Tibial nerve (tissue), 4 donors: ENCODE results near the gene STUM. TPM values are rescaled to one million over a fixed set of nuclear protein-coding genes. Genes with fewer than 3 reads are reported as not detected.

Source experiments
- DNase-seq, 2 donors: peaks; one replicate each; pipeline ENCODE4 v3.0.0-alpha.2; 2019; ENCODE audit warnings: low spot score in 2 of 2
- H3K27ac ChIP-seq, 4 donors: fragments of 200-600 bp; sonication (generic) in 3 of 4; one replicate each; pipeline ENCODE4 v1.5.1; 2017 to 2019; ENCODE audit warnings: mild to moderate bottlenecking in 1 of 4
- H3K27me3 ChIP-seq, 2 donors: fragments of 200-600 bp; sonication (generic) in 1 of 2; one replicate each; pipeline versions ENCODE4 v1.5.1 to v1.6.0; 2017 to 2019
- H3K36me3 ChIP-seq, 3 donors: fragments of 200-600 bp; sonication (generic); one replicate each; pipeline ENCODE4 v1.5.1; 2018 to 2019
- H3K4me1 ChIP-seq, 4 donors: fragments of 200-600 bp; sonication (generic) in 3 of 4; one replicate each; pipeline ENCODE4 v1.5.1; 2017 to 2019
- H3K4me3 ChIP-seq, 4 donors: fragments of 200-600 bp; sonication (generic) in 3 of 4; one replicate each; pipeline ENCODE4 v1.5.1; 2017 to 2019; ENCODE audit warnings: mild to moderate bottlenecking in 1 of 4, moderate library complexity in 1 of 4
- H3K9me3 ChIP-seq, 4 donors: fragments of 200-600 bp; sonication (generic) in 3 of 4; one replicate each; pipeline ENCODE4 v1.5.1; 2017 to 2019
- CTCF ChIP-seq, 5 experiments: fragments of 200-600 bp in 3 of 5; fragments of 450-650 bp in 2 of 5; sonication (generic) in 3 of 5; IDR thresholded peaks; one replicate each; pipeline ENCODE4 v1.5.1; 2016 to 2019; ENCODE audit warnings: antibody characterized with exemption in 5 of 5, mild to moderate bottlenecking in 3 of 5, moderate library complexity in 2 of 5
- EP300 ChIP-seq, 2 donors: sonication (generic); formaldehyde crosslinking; IDR thresholded peaks; one replicate each; pipeline ENCODE4 v1.6.1; 2017; ENCODE audit warnings: antibody characterized with exemption in 2 of 2, mild to moderate bottlenecking in 1 of 2
- POLR2A ChIP-seq, 2 donors: fragments of 450-650 bp; IDR thresholded peaks; one replicate each; pipeline ENCODE4 v1.6.1; 2017; ENCODE audit warnings: antibody characterized with exemption in 2 of 2, mild to moderate bottlenecking in 2 of 2, moderate library complexity in 2 of 2
- WGBS, 2 donors: methylation state at CpG; one replicate each; pipeline ENCODE4 v1.1.5; 2018; 5-methylcytosine and 5-hydroxymethylcytosine counted together
- total RNA-seq, 4 donors: library from RNA; depleted of rRNA; stranded (reverse); fragments of >200 nt; gene quantifications; one replicate each; pipeline ENCODE4 v1.1.0, GENCODE V29; 2016

The STUM gene
- total RNA-seq, 4 donors from 2014 or later, result 4.8 to 7.5 (median 6.9) TPM

- peak overlapping the region in 1 of 4 donors; percentile 34 for H3K27ac ChIP-seq
- no peak for DNase-seq
- H3K36me3 ChIP-seq, result no peaks in the 10 kb centered on the region
- H3K9me3 ChIP-seq, result peaks cover 0 to 16% (median 0%) of the 10 kb centered on the region in 4 donors
- H3K4me1 ChIP-seq, result peaks cover 0 to 7% (median 0%) of the 10 kb centered on the region in 4 donors
- no peak overlapping the region for H3K4me3 ChIP-seq
- TF ChIP-seq POLR2A (IDR thresholded peaks at IDR 0.05) (no peak), EP300 (IDR thresholded peaks at IDR 0.05) (no peak), CTCF (IDR thresholded peaks at IDR 0.05) (no peak)
- no peaks in the 10 kb centered on the region for H3K27me3 ChIP-seq
- WGBS, 2 donors, result 70 to 77% methylated on average over 20 to 21 of the region's 21 CpGs
Observed at GRCh38 chr1:226526801-226527595, 21.6 kb upstream of the STUM start.

- DNase-seq, result no peak
- no peak for TF ChIP-seq CTCF (IDR thresholded peaks at IDR 0.05)
- TF ChIP-seq POLR2A (IDR thresholded peaks at IDR 0.05), result no peak
- no peak for TF ChIP-seq EP300 (IDR thresholded peaks at IDR 0.05)
Observed at GRCh38 chr1:226529891-226530290, 18.7 kb upstream of the STUM start.

GRCh38 chr1:226530591-226530990 lies 18.0 kb upstream of the STUM start:
- H3K4me1 ChIP-seq, result no peaks in the 10 kb centered on the region
- no peaks in the 10 kb centered on the region for H3K27me3 ChIP-seq
- H3K27ac ChIP-seq, result no peak overlapping the region
- DNase-seq, result no peak
- TF ChIP-seq EP300 (IDR thresholded peaks at IDR 0.05), result no peak
- TF ChIP-seq POLR2A (IDR thresholded peaks at IDR 0.05), result no peak
- TF ChIP-seq CTCF (IDR thresholded peaks at IDR 0.05), result no peak
- no peaks in the 10 kb centered on the region for H3K36me3 ChIP-seq
- H3K4me3 ChIP-seq, result no peak overlapping the region
- peaks cover 0 to 8% (median 0%) of the 10 kb centered on the region in 4 donors for H3K9me3 ChIP-seq
- 65 to 73% methylated on average over 6 of the region's 6 CpGs for WGBS, 2 donors

More at GRCh38 chr1:226529891-226530290, 18.7 kb upstream of the STUM start:
- H3K4me3 ChIP-seq, result no peak overlapping the region
- H3K27ac ChIP-seq, result no peak overlapping the region
- no peaks in the 10 kb centered on the region for H3K36me3 ChIP-seq
- 92 to 93% methylated on average over 5 of the region's 7 CpGs for WGBS, 2 donors
- H3K4me1 ChIP-seq, result peaks cover 0 to 7% (median 0%) of the 10 kb centered on the region in 4 donors
- H3K27me3 ChIP-seq, result no peaks in the 10 kb centered on the region
- peaks cover 0 to 8% (median 0%) of the 10 kb centered on the region in 4 donors for H3K9me3 ChIP-seq

- TF ChIP-seq EP300 (IDR thresholded peaks at IDR 0.05) (no peak), CTCF (IDR thresholded peaks at IDR 0.05) (no peak), POLR2A (IDR thresholded peaks at IDR 0.05) (no peak)
- 92 to 93% methylated on average over 4 of the region's 4 CpGs for whole genome bisulfite sequencing, 2 donors
- Histone ChIP-seq H3K9me3 (peaks cover 0 to 2% (median 0%) of the 10 kb centered on the region in 4 donors), H3K4me3 (no peak overlapping the region), H3K27ac (no peak overlapping the region), H3K4me1 (no peaks in the 10 kb centered on the region), H3K27me3 (no peaks in the 10 kb centered on the region), H3K36me3 (no peaks in the 10 kb centered on the region)
- no peak for DNase-seq
Observed at GRCh38 chr1:226531360-226532093, 17.0 kb upstream of the STUM start.

- WGBS, 2 donors, result 85 to 94% methylated on average over 2 of the region's 2 CpGs
- no peak for TF ChIP-seq POLR2A (IDR thresholded peaks at IDR 0.05)
- no peak for TF ChIP-seq CTCF (IDR thresholded peaks at IDR 0.05)
- no peak for TF ChIP-seq EP300 (IDR thresholded peaks at IDR 0.05)
- H3K4me1 ChIP-seq, result no peaks in the 10 kb centered on the region
- no peak overlapping the region for H3K4me3 ChIP-seq
- H3K9me3 ChIP-seq, result no peaks in the 10 kb centered on the region
- no peak overlapping the region for H3K27ac ChIP-seq
- DNase-seq, result no peak
- H3K27me3 ChIP-seq, result no peaks in the 10 kb centered on the region
- H3K36me3 ChIP-seq, result no peaks in the 10 kb centered on the region
Observed at GRCh38 chr1:226532553-226532952, 16.0 kb upstream of the STUM start.
